HG03575 (cell line): ENCODE data around the gene DEFB116.
"Not testable (repeated sequence)": the region's sequence is repeated elsewhere in the genome, so short reads cannot be mapped to it uniquely, and the experiment has no call there.

Experiments used
- ATAC-seq: cut with Tn5 transposase; IDR thresholded peaks from one replicate; pipeline ENCODE4 v1.9.1; 2021; ENCODE audit not compliant: unreplicated experiment, insufficient number of reproducible peaks, low FRiP score; ENCODE audit errors: extremely low read depth

The DEFB116 gene, protein sequence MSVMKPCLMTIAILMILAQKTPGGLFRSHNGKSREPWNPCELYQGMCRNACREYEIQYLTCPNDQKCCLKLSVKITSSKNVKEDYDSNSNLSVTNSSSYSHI

DNA sequence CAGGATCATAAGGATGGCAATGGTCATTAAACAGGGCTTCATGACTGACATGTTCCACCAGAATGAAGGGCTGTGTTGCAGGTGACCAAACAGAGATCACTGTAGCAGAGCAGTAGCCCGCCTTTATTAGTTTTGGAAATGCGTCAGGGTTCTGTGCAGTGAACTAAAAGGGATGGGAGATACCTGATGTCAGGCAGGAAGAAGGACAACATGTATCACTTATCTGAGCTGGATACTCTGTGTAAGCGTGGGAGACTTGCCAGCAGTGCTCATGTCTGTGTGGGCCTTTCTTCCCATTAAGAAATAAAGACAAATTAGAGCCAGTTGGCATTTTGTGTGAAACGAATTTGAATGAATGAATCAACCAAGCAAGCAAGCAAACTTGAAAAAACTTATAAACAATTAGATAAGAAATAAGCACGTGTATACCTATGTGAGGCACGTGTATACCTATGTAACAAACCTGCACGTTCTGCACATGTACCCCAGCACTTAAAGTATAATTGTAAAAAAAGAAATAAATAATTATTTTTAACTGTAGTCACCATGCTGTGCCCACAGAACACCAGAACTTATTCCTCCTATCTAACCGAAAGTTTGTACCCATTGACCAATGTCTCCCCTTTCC, at the start of gene DEFB116:
TSS of gene DEFB116 (minus strand) at position 51 of the 628 bp plus-strand sequence. CDS start at position 51, 0 bp downstream.
- ATAC-seq = no peak

DNA sequence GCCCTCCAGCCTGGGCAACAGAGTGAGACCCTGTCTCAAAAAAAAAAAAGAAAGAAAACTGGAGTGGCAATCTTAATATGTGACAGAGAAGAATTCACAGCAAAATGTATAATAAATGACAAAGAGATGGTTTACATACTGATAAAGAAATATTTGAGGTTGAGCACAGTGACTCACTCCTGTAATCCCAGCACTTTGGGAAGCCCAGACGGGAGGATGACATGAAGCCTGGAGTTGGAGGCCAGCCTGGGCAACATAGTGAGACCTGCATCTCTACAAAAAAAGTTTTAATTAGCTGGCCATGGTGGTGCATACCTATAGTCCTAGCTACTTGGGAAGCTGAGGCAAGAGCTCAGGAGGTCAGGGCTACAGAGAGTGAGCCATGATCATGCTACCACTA, 47.6 kb upstream of the DEFB116 start:
- no peak for ATAC-seq

DNA sequence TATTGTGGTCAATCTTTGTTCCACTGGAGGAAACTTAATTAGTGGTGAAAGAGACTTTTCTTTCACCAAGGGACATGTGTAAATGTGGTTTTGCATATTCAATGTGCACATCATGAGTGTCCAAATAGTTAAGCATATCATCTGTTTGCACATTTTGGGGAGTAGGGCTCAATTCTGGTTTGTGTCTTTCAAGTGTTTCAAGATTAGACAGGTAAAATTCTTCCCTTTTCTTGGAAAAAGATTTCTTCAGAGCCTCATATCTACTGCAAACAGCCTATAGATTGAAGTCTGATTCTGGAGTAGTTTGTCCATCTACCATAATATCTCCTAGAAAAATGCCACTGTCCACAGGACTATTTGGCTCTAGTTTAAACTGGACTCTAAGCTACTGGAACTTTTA, 33.1 kb upstream of the DEFB116 start:
- ATAC-seq = no peak

DNA sequence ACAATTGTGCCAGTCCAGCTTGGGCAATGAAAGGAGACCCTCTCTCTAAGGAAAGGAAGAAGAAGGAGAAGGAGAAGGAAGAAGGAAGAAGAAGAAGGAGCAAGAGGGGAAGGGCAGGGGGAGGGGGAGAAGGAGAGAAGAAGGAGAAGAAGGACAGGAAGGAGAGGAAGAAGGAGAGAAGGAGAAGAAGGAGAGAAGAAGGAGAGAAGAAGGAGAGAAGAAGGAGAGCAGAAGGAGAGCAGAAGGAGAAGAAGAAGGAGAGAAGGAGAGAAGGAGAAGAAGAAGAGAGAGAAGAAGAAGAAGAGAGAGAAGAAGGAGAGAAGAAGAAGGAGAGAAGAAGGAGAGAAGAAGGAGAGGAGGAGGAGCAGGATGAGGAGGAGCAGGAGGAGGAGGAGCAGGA, 22.5 kb upstream of the DEFB116 start:
- ATAC-seq = no peak

DNA sequence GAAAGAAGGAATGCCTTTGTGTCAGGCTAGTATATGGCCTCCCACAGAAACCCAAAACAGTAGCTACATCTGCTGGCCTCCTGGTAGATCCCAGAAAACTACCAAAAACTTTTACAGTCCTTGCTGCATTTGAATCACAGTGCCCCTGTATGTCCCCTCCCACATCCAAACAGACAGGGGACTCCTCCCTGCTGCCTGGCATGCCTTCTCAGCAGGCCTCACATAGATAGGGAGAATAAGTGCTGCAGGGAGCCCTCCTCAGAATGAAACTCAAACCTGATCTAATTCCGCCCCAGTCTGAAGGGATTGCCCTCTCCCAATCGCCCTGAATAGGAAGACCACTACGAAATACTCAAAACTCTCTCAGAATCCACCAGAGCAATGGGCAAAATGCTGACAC, 14.1 kb upstream of the DEFB116 start:
- ATAC-seq = no peak

DNA sequence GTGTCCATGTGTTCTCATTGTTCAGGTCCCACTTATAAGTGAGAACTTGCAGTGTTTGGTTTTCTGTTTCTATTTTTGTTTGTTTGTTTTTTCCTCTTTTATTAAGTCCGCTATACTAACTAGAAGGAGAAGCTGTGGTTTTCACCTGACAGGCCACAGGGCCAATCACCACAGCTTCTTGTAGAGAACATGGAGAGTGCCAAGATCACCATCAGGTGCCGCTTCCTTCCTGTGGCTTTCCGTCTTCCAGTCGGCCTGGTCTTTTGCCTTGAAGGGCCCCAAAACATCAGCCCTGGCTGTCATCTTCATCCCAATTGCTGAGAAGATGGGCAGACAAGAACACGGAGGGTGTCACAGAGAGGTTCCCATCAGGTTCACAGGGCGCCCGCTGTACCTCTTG, 23.4 kb downstream of the DEFB116 start:
- not testable (repeated sequence) for ATAC-seq

DNA sequence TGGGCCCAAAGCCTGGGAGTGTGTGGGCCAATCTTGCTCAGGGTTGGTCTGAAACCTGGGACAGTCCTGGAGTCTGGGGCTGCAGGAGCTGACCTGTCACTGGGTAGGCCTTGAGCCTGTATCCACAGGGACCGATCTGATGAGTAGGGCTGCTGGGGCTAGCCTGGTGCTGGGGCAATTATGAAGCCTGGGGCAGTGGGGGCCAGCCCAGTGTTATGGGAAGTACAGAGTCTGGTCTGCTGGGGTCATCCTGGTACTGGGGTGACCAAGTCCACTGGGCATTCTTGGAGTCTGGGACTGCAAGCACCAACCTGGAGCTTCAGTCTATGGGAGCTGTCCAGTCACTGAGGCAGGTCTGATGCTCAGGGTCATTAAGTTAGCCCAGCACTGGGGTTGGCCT, 30.2 kb downstream of the DEFB116 start:
- no peak for ATAC-seq

DNA sequence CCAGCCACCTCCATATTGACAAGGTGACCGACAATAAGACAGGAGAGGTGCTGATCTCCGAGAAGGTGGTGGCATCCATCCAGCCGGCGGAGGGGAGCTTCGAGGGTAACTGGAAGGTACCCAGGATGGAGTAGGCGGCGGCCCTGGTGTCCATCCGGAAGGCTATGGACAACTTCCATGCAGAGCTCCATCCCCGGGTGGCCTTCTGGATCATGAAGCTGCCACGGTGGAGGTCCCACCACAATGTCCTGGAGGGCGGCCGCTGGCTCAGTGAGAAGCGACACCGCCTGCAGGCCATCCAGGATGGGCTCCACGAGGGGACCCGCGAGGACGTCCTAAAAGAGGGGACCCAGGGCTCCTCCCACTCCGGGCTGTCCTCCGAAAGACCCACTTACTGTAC, 33.9 kb downstream of the DEFB116 start:
- ATAC-seq = no peak

DNA sequence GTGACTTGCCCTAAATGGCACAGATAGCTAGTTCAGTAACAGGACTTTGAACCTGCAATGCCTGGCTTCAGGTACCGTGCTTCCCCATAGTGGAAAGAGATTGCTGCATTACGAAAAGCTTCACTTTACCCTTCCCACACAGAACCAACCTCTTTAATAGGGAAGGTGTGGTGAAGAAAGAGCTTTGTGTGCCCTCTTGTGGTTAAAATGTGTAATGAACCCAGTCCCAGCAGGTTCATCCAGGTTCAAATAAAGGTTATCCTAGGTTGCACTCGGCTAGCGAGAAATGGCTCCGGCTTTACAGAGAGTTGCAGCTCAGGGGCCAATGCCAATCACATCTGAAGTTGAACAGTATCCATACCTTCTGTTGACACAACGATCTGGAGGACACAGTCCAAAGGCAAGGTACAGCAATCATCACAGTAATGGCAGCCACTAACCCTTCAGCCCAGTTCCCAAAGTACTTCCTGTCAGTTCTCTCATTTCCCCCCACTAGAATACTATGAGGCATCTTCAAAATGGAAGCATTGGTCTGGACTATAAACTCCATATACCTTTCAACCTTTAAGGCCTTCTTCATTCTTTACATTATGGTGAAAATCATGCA, 48.0 kb downstream of the DEFB116 start:
- ATAC-seq = no peak

DNA sequence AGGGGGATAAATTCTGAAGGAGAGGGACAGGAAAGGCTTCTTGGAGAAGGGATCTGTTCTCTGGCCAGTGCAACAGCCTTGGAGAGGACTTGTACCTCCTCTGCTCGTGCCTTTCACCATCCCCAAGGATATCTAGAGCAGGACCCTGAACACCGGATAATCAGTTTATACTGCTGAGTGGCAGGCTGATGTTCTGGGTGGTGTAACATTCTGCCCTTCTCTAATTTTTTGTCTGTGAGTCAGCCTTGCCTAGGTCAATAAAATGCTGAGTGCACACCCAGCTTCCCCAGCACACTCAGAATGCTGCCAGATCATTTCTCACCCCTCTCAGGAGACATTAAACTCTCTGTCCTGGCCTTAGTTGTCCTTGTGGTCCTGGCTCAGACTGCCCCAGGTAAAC, 51.0 kb downstream of the DEFB116 start, which contains the start of gene DEFB115:
TSS of gene DEFB115 (plus strand) at position 301 of the 400 bp plus-strand sequence. CDS start at position 301, 0 bp downstream.
- ATAC-seq = no peak

DNA sequence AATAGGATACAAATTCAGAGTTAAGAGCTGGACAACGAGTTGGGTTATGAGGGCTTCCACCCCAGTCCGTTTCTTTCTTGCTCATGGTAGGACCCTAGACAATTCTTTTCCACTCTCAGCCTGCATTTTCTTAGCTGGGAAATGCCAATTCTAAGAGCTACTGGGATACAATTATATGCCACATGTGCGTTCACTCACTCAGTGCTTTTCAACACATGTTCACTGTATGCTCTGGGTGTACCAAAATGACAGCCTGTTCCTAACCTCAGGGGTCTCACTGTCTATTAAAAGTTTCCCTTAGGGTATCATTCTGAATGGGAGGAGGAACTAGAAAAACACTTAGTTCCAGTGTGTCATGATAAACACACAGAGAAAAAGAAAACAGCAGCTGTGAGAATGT, 51.4 kb downstream of the DEFB116 start:
- no peak for ATAC-seq
